ENCODE data around the gene SLC8A1. TPM values are rescaled to one million over a fixed set of nuclear protein-coding genes. Genes with fewer than 3 reads are reported as not detected.

The SLC8A1 gene
- total RNA-seq, 1 experiment from 2014 or later: not detected

DNA sequence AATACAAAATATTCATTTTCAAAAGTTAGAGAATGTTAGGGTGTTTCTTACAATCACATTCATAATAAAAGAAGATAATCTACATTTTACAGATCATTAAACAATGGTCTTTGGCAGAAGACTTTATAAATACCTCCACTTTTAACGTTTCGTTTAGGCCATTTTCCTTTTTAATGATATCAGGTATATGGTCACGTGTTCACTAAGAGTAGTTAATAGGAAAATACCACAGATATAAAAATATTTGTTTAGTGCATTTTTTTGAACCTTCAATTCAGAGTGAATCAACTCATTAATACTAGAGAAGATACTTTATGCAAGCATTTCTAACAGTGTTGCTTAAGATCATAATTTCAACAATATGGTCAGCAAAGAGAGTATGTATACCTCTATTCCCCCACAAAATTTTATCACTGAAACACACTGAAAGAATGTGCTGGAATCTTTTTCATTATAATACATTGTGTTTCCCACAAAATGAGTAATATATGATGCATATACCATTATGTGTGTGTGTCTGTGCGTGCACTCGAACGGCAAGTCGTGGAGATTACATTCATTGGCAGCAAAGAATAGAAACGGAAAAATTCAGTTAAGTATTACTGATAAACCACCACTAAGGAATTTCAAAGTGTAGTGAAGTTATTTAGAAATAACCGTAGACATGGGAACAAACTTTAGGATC is 353.0 kb downstream of the SLC8A1 start:
- TF ChIP-seq EZH2 (IDR thresholded peaks at IDR 0.05; ENCODE audit: borderline replicate concordance, low read depth, low read length, poor library complexity, severe bottlenecking): no peak
- TF ChIP-seq, protein P1, sequence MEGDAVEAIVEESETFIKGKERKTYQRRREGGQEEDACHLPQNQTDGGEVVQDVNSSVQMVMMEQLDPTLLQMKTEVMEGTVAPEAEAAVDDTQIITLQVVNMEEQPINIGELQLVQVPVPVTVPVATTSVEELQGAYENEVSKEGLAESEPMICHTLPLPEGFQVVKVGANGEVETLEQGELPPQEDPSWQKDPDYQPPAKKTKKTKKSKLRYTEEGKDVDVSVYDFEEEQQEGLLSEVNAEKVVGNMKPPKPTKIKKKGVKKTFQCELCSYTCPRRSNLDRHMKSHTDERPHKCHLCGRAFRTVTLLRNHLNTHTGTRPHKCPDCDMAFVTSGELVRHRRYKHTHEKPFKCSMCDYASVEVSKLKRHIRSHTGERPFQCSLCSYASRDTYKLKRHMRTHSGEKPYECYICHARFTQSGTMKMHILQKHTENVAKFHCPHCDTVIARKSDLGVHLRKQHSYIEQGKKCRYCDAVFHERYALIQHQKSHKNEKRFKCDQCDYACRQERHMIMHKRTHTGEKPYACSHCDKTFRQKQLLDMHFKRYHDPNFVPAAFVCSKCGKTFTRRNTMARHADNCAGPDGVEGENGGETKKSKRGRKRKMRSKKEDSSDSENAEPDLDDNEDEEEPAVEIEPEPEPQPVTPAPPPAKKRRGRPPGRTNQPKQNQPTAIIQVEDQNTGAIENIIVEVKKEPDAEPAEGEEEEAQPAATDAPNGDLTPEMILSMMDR (conservative IDR thresholded peaks at IDR 0.05; ENCODE audit: low read depth, low read length): no peak
- no peak overlapping the region for H3K27ac ChIP-seq (ENCODE audit: low read depth, low read length, poor library complexity, severe bottlenecking)
- POLR2A ChIA-PET (ENCODE audit: low non-redundant PET): no interaction called here

DNA sequence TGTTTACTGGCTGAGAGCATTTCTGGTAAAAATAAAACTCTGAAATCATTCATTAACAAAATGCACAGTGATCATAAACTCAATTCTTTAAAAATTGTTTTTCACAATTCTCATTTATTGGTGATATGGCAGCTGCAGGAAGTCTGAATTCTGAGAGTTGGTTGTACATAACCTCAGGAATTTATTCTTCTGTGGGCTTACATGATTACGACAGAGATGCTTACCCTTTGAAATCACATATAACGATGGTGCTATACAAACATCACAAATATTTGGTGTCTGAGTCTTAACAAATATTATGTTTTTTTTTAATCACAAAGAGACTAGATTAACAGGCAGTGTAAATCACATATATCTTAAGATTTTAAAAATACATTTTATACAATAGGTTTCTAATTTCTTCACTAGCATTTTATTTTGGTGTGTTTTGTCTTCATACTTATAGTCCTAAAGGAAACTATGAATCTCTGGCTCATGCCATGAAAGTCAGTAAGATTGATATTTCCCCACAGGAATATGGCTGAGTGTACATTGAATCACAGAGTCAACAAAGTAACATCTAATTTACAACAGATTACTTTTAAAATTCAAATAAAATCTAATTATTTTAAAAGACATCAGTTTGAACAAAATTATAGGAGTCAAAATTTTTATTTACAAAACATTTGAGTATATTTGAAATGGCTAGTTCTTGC is 354.1 kb downstream of the SLC8A1 start:
- BruUV-seq (replicated peaks): no TSS peak
- intact Hi-C loops (cut with micrococcal nuclease; ENCODE audit: unreplicated experiment): no loop called here
- Histone ChIP-seq H3K4me1 (ENCODE audit: insufficient read depth, low read length, poor library complexity, severe bottlenecking) (no peaks in the 10 kb centered on the region), H3K9me3 (ENCODE audit: low read depth, low read length, poor library complexity, severe bottlenecking) (no peaks in the 10 kb centered on the region), H3K36me3 (ENCODE audit: insufficient read depth, low read length, poor library complexity, severe bottlenecking) (no peaks in the 10 kb centered on the region), H3K4me3 (ENCODE audit: low read depth, low read length, poor library complexity, severe bottlenecking) (no peak overlapping the region), H3K27me3 (replicated peaks; ENCODE audit: insufficient read depth, low read depth, low read length, poor library complexity) (peaks cover 20% of the 10 kb centered on the region), H3K27ac (ENCODE audit: low read depth, low read length, poor library complexity, severe bottlenecking) (no peak overlapping the region)
- no peak for TF ChIP-seq EZH2 (IDR thresholded peaks at IDR 0.05; ENCODE audit: borderline replicate concordance, low read depth, low read length, poor library complexity, severe bottlenecking)
- TF ChIP-seq, protein P1 (conservative IDR thresholded peaks at IDR 0.05; ENCODE audit: low read depth, low read length): no peak
- ChIA-PET CTCF (no interaction called here), POLR2A (ENCODE audit: low non-redundant PET) (no interaction called here)
- DNase-seq (ENCODE audit: low spot score): no peak

More for the DNA sequence above, 353.0 kb downstream of the SLC8A1 start:
- Histone ChIP-seq H3K9me3 (ENCODE audit: low read depth, low read length, poor library complexity, severe bottlenecking) (no peaks in the 10 kb centered on the region), H3K36me3 (ENCODE audit: insufficient read depth, low read length, poor library complexity, severe bottlenecking) (no peaks in the 10 kb centered on the region), H3K4me3 (ENCODE audit: low read depth, low read length, poor library complexity, severe bottlenecking) (no peak overlapping the region), H3K4me1 (ENCODE audit: insufficient read depth, low read length, poor library complexity, severe bottlenecking) (no peaks in the 10 kb centered on the region), H3K27me3 (replicated peaks; ENCODE audit: insufficient read depth, low read depth, low read length, poor library complexity) (peaks cover 20% of the 10 kb centered on the region)
- no peak for DNase-seq (ENCODE audit: low spot score)
- CTCF ChIA-PET: no interaction called here
- no TSS peak for BruUV-seq (replicated peaks)
- intact Hi-C loops (cut with micrococcal nuclease; ENCODE audit: unreplicated experiment): no loop called here

DNA sequence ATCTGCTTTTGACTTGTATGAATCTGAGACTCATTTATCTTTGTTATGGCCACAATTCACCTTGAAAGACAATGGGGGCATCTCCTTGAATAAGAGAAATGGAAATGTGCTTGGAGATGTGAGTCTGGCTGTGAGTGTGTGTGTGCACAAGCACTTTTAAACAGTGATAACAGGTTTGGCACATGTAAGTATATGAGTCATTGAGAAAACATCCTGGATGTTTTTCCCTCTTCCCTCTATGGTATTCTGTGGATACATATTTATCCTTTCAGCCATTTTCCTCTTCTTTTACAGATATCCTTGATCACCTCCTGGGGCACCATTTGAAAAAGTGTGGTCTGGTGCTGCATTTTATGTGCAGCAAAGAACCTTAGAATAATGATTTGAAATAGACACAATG is 355.5 kb downstream of the SLC8A1 start:
- H3K27me3 ChIP-seq (replicated peaks; ENCODE audit: insufficient read depth, low read depth, low read length, poor library complexity): peaks cover 14% of the 10 kb centered on the region
- ChIA-PET CTCF (no interaction called here), POLR2A (ENCODE audit: low non-redundant PET) (no interaction called here)
- H3K4me1 ChIP-seq (ENCODE audit: insufficient read depth, low read length, poor library complexity, severe bottlenecking): no peaks in the 10 kb centered on the region
- DNase-seq (ENCODE audit: low spot score): no peak
- H3K4me3 ChIP-seq (ENCODE audit: low read depth, low read length, poor library complexity, severe bottlenecking): no peak overlapping the region
- no peaks in the 10 kb centered on the region for H3K9me3 ChIP-seq (ENCODE audit: low read depth, low read length, poor library complexity, severe bottlenecking)
- H3K36me3 ChIP-seq (ENCODE audit: insufficient read depth, low read length, poor library complexity, severe bottlenecking): no peaks in the 10 kb centered on the region
- intact Hi-C loops (cut with micrococcal nuclease; ENCODE audit: unreplicated experiment): no loop called here
- BruUV-seq (replicated peaks): no TSS peak
- TF ChIP-seq, protein P1 (conservative IDR thresholded peaks at IDR 0.05; ENCODE audit: low read depth, low read length): no peak
- no peak for TF ChIP-seq EZH2 (IDR thresholded peaks at IDR 0.05; ENCODE audit: borderline replicate concordance, low read depth, low read length, poor library complexity, severe bottlenecking)
- no peak overlapping the region for H3K27ac ChIP-seq (ENCODE audit: low read depth, low read length, poor library complexity, severe bottlenecking)
